Kasumi-1 (cell line): Measurements from ENCODE around the gene FBLN2.

Experiments used
- DNase-seq, 2 experiments: peaks; one replicate each; lab custom pipeline; 2025; lab: John Stamatoyannopoulos, UW

The FBLN2 gene

DNA sequence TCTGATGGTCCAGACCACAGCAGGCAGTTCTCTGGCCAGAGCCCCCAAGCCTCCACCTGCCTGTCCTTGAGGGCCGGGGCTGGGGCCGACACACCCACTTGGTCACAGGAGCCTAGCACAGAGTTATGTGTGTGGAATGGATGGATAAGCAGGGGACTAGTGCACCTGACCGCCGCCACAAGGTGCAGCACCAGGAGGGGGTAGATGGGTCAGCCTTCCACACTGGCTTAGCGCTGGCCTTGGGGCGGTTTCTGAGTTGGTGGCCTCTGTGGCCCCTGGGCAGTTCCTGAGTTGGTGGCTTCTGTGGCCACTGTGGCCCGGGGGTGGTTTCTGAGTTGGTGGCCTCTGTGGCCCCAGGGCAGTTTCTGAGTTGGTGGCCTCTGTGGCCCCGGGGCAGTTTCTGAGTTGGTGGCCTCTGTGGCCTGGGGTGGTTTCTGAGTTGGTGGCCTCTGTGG is 75.8 kb downstream of the FBLN2 start:
- DNase-seq: no peak

DNA sequence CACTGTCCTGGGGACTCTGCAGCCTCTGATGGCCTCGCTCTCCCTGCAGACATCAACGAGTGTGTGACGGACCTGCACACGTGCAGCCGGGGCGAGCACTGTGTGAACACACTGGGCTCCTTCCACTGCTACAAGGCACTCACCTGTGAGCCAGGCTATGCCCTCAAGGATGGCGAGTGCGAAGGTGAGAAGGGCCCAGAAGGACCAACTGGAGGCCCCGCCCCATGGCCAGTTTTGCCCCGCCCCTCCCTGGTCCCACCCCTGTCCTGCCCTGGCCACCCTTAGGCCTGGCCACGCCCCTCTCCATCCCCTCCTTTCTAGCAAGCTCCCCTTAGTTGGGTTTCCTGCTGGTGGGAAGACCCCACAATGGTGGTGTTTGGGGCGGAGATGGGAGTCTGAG is 77.5 kb downstream of the FBLN2 start:
- DNase-seq: no peak

DNA sequence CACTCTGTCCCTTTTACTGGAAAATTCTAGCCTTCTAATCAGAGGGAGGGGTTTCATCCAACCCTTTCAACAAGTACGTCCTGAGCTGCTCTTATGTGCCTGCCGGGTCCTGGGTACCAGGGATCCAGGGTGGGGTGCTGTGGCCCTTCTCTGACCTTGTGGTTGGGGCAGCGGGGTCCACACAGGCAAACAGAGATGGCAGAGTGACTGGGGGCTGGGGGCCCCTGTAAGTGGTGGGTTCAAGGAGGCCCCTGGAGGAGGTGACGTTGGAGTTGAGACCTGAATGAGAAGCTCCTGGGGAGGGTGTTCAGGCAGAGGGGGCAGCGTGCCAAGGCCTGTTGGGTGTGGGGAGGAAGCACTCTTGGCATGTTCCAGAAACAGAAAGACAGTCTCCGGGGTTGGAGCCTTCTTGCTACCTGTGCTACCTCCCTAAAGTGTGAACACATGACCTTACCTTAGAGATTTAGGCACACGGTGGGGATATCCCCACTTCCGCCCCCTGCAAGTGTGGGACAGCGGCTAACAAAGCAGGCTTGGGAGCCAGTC is 78.1 kb downstream of the FBLN2 start:
- DNase-seq: no peak

DNA sequence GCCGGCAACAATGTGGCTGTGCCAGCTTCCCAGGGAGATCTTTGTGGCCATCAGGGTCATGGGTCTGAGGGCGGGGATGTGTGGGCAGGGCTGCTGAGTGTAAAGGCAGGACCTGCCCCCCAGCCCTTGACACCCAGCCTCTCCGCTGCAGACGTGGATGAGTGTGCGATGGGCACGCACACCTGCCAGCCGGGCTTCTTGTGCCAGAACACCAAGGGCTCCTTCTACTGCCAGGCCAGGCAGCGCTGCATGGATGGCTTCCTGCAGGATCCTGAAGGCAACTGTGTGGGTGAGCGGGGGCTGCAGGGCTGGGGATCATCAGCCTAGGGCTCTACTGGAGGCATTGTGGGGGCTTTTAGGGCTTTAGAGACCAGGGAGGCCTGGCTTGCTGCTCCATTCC is 78.8 kb downstream of the FBLN2 start:
- DNase-seq: no peak

DNA sequence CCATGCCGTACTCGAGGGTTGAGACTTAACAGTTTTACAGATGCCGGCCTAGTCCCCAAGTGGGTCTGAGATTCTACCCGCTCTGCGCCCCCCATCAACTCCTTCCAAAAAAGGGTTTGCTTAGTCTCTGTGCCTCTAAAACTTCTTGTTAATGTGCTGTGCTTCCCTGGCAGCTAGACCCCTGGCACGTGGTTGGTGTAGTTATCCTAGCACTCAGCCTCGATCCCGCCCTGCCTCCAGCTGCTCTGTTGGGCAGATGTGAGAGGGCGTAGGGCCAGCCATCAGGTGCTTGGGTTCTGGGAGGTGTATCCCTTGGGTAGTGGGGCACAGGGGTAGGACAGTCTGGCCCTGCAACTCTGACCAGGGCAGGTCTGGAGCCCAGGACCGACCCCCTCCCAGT is 79.5 kb downstream of the FBLN2 start:
- DNase-seq: no peak

DNA sequence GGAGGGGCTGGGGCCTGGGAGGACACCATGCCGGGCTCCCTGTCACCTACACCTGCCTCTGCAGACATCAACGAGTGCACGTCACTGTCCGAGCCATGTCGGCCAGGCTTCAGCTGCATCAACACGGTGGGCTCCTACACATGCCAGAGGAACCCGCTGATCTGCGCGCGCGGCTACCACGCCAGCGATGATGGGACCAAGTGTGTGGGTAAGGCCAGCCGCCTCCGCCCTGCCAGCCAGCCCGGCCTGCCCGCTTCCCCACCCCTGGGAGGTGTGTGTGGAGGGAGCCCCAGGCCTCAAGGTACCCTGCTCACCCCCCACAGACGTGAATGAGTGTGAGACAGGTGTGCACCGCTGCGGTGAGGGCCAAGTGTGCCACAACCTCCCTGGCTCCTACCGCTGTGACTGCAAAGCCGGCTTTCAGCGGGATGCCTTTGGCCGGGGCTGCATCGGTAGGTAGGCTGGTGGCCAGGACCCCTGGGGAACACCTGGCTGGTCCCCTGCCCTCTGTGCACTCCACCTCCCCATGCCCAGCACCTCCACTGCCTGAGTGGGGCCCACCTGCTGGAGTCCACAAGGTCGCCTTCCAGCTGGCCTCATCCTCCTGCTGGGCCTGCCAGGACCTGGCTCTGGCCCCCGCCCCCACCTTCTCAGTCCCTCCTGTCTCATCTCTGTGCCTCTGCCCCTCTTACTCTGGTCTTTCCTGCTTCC is 80.1 kb downstream of the FBLN2 start:
- no peak for DNase-seq

DNA sequence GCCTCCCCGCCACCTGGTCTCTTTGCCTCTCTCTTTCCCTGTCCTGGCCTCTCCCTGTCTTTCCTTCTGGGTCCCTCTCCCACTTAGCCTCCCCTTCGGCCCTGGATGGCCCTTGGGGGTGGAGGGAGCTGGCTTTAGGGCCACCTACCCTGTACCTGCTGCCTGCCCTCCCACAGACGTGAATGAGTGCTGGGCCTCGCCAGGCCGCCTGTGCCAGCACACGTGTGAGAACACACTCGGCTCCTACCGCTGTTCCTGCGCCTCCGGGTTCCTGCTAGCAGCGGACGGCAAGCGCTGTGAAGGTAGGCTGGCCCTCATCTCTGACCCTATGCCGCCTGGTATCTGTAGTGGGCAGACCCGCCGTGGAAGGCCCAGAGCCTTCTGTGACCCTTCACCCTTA is 80.7 kb downstream of the FBLN2 start:
- no peak for DNase-seq

DNA sequence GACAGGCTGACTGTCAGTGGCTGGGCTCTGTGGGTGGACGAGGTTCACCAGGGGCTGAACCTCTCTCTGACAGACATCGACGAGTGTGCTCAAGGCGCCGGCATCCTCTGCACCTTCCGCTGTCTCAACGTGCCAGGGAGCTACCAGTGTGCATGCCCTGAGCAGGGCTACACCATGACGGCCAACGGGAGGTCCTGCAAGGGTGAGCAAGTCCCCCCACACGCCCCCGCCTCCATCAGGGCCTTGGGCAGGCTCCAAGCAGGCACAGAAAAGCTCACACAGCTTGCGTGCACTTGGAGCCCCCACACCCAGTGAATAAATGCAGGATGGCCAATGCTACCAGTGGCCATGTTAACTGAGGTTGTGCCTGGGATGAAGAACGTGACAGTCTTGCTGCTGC is 82.3 kb downstream of the FBLN2 start:
- no peak for DNase-seq

DNA sequence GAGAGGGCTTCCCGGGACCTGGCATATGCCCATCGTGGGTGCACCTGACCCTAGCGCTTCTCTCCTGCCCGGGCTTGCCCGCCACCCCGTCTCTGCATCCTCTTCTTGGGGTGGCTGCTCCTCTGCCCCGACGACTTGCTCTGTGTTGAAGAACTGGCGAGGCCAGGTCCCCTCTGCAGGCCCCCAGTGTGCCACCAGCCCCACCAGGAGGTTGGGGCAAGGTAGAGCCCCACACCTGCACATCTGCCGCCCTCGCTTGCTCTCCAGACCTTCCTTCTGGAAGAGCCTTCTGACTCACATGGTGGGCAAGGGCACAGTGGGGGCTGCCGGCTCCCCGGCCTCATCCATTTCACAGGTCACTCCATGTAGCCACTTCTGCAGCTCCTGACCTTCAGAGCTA is 84.3 kb downstream of the FBLN2 start:
- no peak for DNase-seq

DNA sequence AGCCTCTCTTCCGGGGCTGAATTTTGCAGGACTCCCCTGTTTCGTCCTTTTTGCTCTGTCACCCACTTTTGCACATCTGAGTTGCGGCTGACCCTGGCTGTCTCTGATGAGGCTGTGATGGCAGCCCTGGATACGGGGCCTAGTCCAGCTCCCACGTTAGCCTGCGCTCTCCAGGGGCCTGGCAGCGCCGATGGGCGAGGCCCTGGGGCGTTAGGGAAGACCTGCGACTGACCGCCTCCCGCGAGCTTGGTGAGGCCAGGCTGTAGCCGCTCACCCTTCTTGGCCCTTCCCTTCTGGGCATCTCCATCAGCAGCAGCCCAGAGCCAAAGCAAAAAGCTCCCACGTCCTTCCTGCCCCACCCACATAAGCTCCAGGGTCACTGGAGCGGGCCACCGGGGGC is 85.2 kb downstream of the FBLN2 start:
- DNase-seq: no peak

DNA sequence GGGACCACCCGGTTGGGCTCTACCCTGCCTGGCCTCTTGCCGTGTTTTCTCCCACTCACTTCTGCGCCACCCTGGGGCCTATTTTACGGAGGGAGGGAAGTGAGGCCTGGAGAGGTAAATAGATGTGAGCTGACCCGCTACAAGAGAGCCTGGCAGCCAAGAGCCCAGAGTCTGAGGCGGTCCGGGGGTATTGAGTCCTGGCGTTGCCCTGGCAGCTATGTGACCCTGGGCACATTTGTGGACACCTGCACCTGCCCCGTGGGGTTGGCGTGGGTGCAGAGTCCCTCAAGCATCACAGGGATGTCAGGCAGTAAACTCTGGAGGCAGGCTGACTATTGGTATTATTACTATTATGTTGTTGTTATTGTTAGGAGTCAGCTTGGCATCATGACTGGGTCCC is 85.7 kb downstream of the FBLN2 start:
- no peak for DNase-seq

DNA sequence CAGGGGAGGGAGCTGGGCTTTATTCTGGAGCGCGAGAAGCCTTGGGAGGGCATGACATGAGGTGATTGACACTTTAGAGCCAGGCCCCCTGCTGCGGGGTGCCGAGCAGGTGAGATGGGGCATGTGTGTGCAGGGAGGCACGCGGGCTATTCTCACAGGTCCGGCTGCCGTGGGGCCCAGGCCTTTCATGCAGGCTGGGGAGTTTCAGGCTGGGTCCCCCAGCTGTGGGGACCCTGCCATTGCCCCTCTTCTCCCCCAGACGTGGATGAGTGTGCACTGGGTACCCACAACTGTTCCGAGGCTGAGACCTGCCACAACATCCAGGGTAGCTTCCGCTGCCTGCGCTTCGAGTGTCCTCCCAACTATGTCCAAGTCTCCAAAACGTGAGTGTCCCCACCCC is 87.3 kb downstream of the FBLN2 start:
- no peak for DNase-seq

DNA sequence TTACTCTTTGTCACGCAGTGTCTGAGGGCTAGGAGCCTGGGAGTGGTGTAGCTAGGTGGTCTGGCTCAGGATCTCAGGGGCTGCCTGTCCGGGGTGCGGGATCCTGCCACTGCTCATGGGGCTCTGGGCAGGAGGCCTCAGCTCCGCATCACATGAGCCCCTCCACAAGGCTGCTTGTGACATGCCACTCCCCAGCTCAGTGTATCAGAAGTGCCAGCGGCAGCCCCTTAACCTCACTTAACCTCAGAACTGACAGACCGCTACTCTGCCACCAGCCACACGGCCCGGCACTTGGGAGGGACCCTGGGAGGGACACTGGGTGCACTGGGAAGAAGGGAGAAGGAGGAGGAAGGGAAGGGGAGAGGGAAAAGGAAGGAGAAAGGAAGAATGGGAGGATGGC is 87.9 kb downstream of the FBLN2 start:
- no peak for DNase-seq

DNA sequence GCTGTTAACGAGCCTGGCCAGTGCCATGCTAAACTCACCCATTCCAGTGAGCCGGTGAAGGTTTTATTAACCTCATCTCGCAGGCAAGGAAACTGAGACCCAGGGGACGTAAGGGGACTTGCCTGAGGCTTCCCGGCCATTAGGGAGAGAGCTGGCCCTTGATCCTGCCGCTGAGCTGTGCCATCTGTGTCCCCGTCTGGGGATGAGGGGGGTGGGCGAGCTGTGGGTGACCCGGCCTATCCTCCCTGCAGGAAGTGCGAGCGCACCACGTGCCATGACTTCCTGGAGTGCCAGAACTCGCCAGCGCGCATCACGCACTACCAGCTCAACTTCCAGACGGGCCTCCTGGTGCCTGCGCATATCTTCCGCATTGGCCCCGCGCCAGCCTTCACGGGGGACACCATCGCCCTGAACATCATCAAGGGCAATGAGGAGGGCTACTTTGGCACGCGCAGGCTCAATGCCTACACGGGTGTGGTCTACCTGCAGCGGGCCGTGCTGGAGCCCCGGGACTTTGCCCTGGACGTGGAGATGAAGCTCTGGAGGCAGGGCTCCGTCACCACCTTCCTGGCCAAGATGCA is 88.5 kb downstream of the FBLN2 start:
- DNase-seq: no peak

DNA sequence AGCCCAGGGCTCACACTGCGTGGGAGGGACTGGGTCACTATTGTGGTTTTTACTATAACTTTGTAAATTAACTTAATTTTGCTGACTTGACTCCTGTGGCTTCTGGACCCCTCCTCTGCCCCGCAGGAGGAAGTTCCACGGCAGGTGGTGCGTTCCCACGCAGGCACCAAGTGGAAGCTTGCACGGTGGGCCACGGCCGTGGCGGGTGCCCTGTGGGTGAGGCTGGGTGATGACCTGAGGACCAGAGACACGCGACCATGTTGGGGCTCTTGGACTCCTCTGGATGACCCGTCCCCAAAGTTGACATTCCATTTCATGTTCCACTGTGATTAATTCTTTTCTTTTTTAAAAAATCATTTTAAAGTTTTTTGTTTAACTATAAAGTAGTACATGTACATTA is 89.0 kb downstream of the FBLN2 start:
- DNase-seq: no peak

DNA sequence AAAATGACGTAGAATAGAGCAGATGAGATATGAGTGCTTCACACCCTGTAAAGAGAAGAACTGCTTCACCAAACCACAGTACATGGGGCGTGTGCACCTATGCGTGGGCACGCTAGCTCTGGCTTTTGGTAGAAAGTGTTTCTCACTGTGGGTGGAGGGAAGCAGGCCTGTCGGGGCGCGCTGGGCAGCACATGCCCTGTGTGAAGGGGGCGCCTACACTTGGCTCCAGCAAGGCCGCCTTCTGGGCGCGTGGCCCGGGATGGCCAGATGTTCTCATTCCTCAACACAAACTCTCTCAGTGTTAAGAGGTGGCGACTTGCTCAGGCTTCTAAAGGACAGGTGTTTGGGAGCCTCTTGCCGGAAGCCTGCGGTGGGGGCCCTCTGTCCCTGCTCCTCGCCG is 90.0 kb downstream of the FBLN2 start:
- no peak for DNase-seq

DNA sequence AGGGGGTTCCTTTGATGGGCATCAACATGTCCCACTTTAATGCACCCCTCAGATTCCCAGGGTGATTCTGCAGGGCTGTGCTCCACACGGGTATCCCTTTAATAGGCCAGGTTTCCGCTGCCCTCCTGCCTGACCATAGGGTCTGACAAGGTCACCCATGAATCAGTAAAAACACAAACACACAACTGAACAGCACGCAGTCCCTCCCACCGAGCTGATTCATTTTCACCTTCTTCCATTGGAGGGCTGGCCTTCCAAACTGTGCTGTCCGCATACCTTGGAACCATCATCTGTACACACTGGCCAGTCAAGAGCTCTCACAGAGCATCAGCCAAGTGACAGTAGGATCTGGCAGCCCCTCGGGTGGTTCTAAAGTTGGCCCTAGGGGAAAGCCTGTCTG is 93.7 kb downstream of the FBLN2 start:
- DNase-seq: no peak

DNA sequence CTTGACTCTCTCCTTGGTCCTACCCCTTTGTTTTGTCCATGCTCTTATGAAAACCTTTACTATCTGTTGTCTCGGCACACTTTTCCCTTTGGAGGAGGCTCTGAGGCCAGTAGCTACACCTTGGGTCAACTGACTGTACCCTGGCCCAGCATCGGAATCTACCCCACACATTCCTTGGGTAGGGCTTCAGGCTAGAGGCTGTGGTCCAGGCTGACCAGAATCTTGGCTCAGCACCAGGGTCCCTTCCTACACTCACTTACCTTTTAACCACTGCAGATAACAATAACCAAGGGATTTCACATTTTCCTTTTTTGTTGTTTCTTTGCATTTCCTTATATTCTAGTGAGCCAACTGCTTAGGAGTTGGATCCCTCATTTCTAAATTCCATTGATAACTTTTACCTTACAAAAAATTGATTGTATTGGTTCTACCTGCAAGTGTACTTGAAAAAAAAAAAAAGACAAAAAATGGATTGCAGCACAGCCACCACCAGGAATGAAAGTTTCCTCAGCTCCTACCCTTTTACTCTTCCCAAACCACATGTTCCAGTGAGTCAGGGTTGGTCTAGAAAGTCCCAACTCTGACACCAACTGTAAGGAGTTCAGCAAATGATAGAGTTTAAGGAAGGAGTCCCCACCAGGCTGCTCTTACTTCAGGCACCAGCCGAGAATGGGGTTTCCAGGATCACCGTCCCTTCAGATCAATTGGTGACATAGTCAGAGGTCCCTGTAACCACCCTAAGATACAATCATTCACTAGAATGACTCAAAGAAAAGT is 95.6 kb downstream of the FBLN2 start:
- no peak for DNase-seq

DNA sequence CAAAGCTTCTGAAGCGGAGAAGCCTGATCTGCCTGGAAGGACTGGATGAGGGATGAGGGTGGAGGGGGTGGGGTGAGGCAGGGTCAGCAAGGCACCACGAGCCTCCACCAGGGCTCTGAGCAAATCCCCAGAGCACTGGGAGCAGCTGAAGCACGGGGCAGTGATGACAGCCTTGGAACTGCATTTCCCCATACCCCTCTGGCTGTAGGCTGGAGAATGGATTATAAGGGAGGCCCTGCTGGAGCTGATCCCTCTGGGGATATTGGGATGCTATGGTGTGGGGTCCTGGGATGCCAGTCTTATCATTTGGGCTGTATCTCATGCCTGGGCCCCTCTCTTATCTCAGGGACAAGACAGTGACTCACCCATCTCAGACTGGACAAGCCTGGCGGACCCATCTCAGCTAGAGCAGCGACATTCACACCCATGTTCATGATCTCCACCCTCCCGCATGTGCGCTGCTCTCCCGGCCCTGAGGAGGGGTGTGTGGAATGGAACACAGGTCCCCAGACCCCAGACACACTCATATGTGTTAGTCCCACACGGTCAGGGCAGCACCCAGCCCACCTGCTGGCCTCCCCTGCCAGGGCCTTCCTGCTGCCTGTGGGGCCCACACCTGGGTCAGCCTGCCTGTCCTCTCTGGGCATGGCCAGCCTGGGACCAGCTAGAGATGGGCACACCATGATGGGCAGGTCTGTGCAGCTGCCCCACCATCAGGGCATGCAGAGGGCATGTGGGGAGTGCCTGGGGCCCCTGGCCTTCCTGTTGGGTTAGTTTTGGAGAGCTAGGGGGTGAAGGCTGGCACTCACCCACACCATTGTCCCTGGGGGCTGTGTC is 97.1 kb downstream of the FBLN2 start:
- no peak for DNase-seq

DNA sequence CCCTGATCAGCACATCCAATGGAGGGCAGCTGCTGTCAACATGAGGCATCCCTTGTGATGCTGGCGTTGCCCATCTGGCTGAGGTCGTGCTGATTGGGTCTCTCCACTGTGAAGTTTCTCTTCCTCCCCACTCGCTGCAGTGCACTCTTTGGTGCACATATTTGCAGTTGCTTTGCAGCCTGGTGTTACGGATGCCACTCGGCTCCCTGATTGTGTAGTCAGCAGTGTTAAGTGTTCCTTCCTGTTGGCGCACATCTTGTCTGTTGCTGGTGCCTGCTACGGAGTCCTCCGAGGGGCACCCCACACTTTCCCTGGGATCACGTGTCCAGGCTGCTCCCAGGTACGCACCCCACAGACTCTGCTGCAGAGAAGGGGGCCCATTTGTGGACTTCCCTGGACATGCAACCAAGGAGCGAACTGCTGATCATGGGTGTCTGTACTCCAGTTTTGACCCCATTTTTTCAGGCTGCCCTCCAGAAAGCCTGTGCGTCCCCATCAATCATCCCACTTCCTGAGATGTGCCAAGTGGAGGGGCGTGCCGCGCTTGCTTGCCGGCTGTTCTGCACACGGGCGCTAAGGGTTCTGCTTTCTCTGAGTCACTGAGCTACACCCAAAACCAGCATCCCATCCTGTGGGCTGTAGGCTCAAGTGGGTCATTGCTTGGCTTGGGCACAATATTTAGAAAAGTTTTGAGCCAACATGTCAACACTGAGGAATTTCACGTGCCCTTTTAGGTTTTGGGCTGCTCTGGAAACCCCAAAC is 98.6 kb downstream of the FBLN2 start:
- DNase-seq: peak; percentile 31 to 46
